Measurements from ENCODE around the gene TET3. TPM values are rescaled to one million over a fixed set of nuclear protein-coding genes. Genes with fewer than 3 reads are reported as not detected.

The TET3 gene
- total and polyA plus RNA-seq, 2 of the 4 experiments (the other 2 are of a cell fraction), result 1.6 to 1.8 TPM

DNA sequence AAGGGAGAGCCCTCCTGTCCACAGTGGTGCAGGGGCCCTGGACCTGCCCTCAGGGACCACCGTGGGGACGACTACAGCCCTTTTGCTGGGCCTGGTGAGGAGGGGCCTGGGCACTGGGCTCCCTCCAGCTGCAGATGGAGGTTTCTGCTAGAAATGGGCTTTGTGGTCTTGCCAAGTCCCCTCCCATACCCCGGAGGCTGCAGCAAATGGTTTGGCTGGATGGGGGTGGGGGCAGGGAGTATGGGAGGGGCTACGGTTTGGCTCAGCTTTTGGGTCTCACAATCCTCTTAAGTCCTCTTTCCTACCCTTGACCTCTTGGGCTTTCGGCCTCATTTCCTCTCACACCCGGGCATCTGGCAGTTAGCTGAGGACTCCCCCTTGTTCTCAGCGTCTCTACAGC is 21.7 kb downstream of the TET3 start:
- H4K20me1 ChIP-seq (ENCODE audit: insufficient read depth, low read length), result peaks cover 73% of the 10 kb centered on the region
- DNase-seq (no peak), ATAC-seq (ENCODE audit: low read depth) (no peak)
- H3K4me3 ChIP-seq (ENCODE audit: insufficient read depth, low read depth, low read length), result no peak overlapping the region
- no CpG with 5 or more reads among the region's 7 CpGs for WGBS, 2 experiments (ENCODE audit: extremely low coverage in 2 of 2, insufficient read length in 1 of 2)
- ChIA-PET POLR2A (ENCODE audit: unreplicated experiment) (no interaction called here), CTCF (interaction anchor here (0.5 kb wide), 1 partner anchor 257 kb away, joined by 6 read pairs; no protein-coding TSS in a partner anchor)
- no peak overlapping the region for H3K18ac ChIP-seq (ENCODE audit: low read depth, low read length)
- no peak overlapping the region for H2BK20ac ChIP-seq (ENCODE audit: low read depth, low read length)
- no peak overlapping the region for H2AK9ac ChIP-seq (replicated peaks; ENCODE audit: low read depth, low read length, poor library complexity)
- BruUV-seq (replicated peaks), result no TSS peak
- no peak overlapping the region; the same call in 1 of the 2 replicates for H3K4me2 ChIP-seq (ENCODE audit: low read depth, low read length)
- H3K4me1 ChIP-seq (ENCODE audit: control insufficient read depth, insufficient read depth, low read length), result peaks cover 29% of the 10 kb centered on the region
- no peak overlapping the region for H3K9ac ChIP-seq (ENCODE audit: low read depth, low read length)
- H3K4ac ChIP-seq (ENCODE audit: low read depth, low read length), result no peak overlapping the region
- H3K79me1 ChIP-seq (ENCODE audit: low read depth in 1 of 2, low read length in 2 of 2), result peaks cover 36 to 84% of the 10 kb centered on the region in 2 experiments
- no peak overlapping the region for H2AFZ ChIP-seq (replicated peaks; ENCODE audit: low read length, poor library complexity)
- no peak overlapping the region for H3K23ac ChIP-seq (ENCODE audit: low read depth, low read length)
- H2BK5ac ChIP-seq (ENCODE audit: low read depth, low read length, poor library complexity, severe bottlenecking), result no peak overlapping the region
- H3K36me3 ChIP-seq (ENCODE audit: control insufficient read depth, insufficient read depth, low read length), result peaks cover 9% of the 10 kb centered on the region
- dilution Hi-C loops (cut with HindIII; ENCODE audit: low sequenced_read_pairs, unreplicated experiment) (no loop called here), in situ Hi-C loops (cut with MboI; ENCODE audit: low sequenced_read_pairs) (no loop called here), intact Hi-C loops (cut with micrococcal nuclease) (no loop called here)
- H3K27ac ChIP-seq (ENCODE audit: insufficient read depth, low read length), result no peak overlapping the region
- no peak overlapping the region for H3K56ac ChIP-seq (ENCODE audit: extremely low read depth, insufficient read depth, low read length)
- H3K14ac ChIP-seq (replicated peaks; ENCODE audit: low read depth, low read length), result no peak overlapping the region
- H3K9me3 ChIP-seq (ENCODE audit: control insufficient read depth, insufficient read depth, low read length), result no peaks in the 10 kb centered on the region
- H2BK15ac ChIP-seq (ENCODE audit: low read depth, low read length), result no peak overlapping the region
- H4K91ac ChIP-seq (ENCODE audit: insufficient read depth, low read depth, low read length), result no peak overlapping the region
- no peak for TF ChIP-seq RFX5 (IDR thresholded peaks at IDR 0.05; ENCODE audit: low read depth, low read length)
- no peak for TF ChIP-seq MAFK (IDR thresholded peaks at IDR 0.05; ENCODE audit: low read depth, low read length)
- TF ChIP-seq RCOR1 (IDR thresholded peaks at IDR 0.05; ENCODE audit: insufficient replicate concordance, low read length), result no peak
- TF ChIP-seq MXI1 (IDR thresholded peaks at IDR 0.05; ENCODE audit: borderline replicate concordance, low read depth, low read length), result no peak
- TF ChIP-seq FOS (IDR thresholded peaks at IDR 0.05; ENCODE audit: low read depth, low read length), result no peak
- TF ChIP-seq NFE2L2 (IDR thresholded peaks at IDR 0.05; ENCODE audit: low read depth, low read length), result no peak
- no peak for TF ChIP-seq MAZ (IDR thresholded peaks at IDR 0.05; ENCODE audit: borderline replicate concordance, low read depth, low read length)
- TF ChIP-seq CHD1 (IDR thresholded peaks at IDR 0.05; ENCODE audit: low read depth, low read length), result no peak
- no peak for TF ChIP-seq ELK1 (IDR thresholded peaks at IDR 0.05; ENCODE audit: borderline replicate concordance, low read depth, low read length)
- no peak for TF ChIP-seq CEBPB (IDR thresholded peaks at IDR 0.05; ENCODE audit: low read depth, low read length)
- TF ChIP-seq, protein P1, sequence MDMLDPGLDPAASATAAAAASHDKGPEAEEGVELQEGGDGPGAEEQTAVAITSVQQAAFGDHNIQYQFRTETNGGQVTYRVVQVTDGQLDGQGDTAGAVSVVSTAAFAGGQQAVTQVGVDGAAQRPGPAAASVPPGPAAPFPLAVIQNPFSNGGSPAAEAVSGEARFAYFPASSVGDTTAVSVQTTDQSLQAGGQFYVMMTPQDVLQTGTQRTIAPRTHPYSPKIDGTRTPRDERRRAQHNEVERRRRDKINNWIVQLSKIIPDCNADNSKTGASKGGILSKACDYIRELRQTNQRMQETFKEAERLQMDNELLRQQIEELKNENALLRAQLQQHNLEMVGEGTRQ (IDR thresholded peaks at IDR 0.05; ENCODE audit: low read depth, low read length), result no peak
- TF ChIP-seq CTCF (conservative IDR thresholded peaks at IDR 0.05; ENCODE audit: low read depth, low read length), result no peak
- TF ChIP-seq SMC3 (IDR thresholded peaks at IDR 0.05; ENCODE audit: low read depth, low read length), result no peak
- H4K5ac ChIP-seq (ENCODE audit: low read depth, low read length), result no peak overlapping the region
- H4K8ac ChIP-seq (ENCODE audit: low read depth in 2 of 2, low read length in 2 of 2), result no peak overlapping the region
- no peak overlapping the region for H2BK120ac ChIP-seq (ENCODE audit: low read depth, low read length)
- H3K9me1 ChIP-seq (ENCODE audit: insufficient read depth, low read length), result peaks cover 29% of the 10 kb centered on the region
- H2AK5ac ChIP-seq (ENCODE audit: low read depth, low read length), result no peak overlapping the region
- no peaks in the 10 kb centered on the region for H3K27me3 ChIP-seq (ENCODE audit: control insufficient read depth, insufficient read depth, low read length)
